Right ventricle myocardium superior (tissue), 1 donor: Measurements from ENCODE around the gene NRXN3. TPM values are rescaled to one million over a fixed set of nuclear protein-coding genes. Genes with fewer than 3 reads are reported as not detected.

Source experiments
- ATAC-seq: fragments of 200-7000 bp; cut with Tn5 transposase; one replicate; pipeline ENCODE4 v1.9.1; 2020; ENCODE audit warnings: mild to moderate bottlenecking; ENCODE audit not compliant: poor library complexity
- DNase-seq: peaks from one replicate; pipeline ENCODE4 v3.0.0-alpha.2; 2020
- intact Hi-C: fragments of 100-400 bp; cut with DNase I; formaldehyde crosslinking; loops from one replicate; pipeline ENCODE4 v1.11.2; 2022
- long read RNA-seq: library from polyadenylated mRNA; unstranded; transcript quantifications from one replicate; pipeline ENCODE4 v2.0.0, GENCODE V29; 2021
- total RNA-seq: library from RNA; stranded (reverse); fragmentation: NEBNext Ultra II Directional; extraction: Animal tissue kit (Norgen Biotek cat#: 25700); gene quantifications from one replicate; pipeline ENCODE4 v1.2.1, GENCODE V29; 2021
- donor health status: DM: no; HTN: yes; CAD: no; lungs with severe emphysema.

Gene NRXN3
- total RNA-seq = 1.3 TPM
- long read RNA-seq = 0 reads

DNA sequence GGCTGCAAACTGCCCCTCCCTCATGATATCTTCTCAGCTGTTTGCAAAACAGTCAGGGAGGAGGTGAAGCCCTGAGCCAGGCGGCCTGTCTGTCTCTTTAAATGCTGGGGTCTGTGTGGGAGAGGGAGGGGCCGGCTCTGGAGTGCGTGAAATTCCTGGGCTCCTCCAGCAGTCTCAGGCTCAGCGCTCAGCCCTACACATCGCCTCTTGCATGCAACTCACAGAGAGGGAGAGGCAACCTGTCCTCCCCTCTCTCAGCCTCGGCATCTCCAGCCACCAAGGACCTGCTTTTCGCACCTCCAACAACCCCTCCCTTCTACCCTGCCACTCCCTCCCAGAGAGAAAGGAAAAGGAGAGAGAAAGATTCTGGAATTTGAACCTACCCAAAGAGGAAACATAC is at the start of gene NRXN3:
Gene NRXN3, plus strand, starts transcription at position 171 of the 400 bp plus-strand sequence. CDS start 72,721 bp downstream, outside the sequence.
- DNase-seq (no peak), ATAC-seq (no peak)
- intact Hi-C loops = no loop called here

DNA sequence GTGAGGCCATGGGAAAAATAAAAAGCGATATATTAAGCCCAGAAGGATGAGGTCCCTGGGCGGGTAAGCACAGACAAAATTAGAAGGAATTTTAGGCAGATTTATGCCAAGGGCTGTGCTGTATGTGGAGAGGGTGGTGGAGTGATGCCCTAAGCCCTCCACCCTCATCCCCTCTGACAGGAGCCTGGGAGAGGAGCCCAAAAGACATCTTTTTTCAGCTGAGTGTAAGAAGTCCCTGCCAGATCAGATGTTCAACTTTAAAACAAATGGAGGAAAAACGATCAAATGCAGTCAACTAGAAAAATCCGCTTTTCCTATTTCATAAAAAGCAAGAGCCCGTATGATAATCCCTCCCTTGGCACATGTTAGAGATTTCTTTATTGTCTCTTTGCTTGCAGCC is 47.7 kb upstream of the NRXN3 start:
- intact Hi-C loops = no loop called here
- ATAC-seq (no peak), DNase-seq (no peak)

DNA sequence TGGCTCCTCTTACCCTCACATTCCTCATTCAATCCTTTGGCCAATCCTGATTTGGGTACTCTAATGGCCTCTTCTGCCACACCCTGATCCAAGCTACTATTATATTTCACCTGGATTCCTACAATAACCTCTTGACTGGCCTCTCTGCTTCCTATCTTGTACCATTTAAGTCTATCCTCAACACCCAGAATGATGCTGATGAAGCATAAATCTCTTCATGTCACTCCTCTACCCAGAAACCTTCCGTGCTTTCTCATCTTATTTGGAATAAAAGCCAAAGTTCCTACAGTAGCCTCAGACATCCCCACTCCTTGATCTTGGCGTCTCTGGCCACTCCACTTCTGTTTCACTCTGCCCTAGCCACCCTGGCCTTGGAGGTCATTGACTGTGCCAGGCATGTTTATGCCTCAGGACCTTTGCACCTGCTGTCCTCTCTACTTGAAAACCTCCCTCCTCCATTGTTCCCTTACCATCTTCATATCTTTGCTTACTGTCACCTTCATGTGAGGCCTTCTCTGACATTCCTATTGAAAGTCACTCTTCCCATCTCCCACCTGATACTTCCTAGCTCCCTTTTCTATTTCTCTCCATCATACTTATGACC is 46.4 kb upstream of the NRXN3 start:
- no peak for DNase-seq
- intact Hi-C loops = no loop called here
- no peak for ATAC-seq

DNA sequence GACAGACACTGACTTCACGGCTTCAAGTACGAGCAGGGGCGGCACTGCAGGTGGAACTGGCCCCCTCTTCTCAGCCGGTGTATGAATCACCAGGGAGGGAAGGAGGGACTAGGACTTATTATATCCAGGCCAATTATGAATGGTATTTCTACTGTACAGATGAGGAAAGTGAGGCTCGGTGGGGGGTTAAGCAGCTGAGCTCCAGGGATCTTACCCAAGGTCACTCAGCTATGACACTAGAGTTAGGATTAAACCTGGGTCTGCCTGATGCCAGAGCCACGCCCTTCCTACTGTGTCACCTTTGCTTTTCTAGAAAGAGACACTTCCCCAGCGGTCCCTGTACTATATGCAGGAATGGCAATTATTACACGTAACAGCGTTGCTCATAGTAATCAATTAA is 42.2 kb upstream of the NRXN3 start:
- intact Hi-C loops = no loop called here
- ATAC-seq (no peak), DNase-seq (no peak)

DNA sequence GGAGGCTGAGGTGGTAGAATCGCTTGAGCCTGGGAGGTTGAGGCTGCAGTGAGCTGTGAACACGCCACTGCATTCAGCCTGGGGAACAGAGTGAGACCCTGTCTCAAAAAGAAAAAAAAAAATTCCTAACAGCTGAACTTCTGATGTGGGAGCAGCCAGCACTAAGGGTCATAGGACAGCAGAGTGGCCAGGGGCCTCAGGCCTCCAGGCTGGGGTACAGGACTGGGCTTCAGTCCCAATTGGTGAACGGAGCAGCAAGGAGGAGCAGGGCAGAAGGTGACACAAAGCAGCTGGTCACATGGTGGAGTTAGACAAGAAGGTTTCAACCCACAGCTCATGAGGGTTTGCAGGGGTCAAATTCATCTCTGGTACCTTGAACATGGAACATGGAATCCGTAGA is 40.8 kb upstream of the NRXN3 start:
- ATAC-seq (no peak), DNase-seq (no peak)
- intact Hi-C loops = no loop called here

DNA sequence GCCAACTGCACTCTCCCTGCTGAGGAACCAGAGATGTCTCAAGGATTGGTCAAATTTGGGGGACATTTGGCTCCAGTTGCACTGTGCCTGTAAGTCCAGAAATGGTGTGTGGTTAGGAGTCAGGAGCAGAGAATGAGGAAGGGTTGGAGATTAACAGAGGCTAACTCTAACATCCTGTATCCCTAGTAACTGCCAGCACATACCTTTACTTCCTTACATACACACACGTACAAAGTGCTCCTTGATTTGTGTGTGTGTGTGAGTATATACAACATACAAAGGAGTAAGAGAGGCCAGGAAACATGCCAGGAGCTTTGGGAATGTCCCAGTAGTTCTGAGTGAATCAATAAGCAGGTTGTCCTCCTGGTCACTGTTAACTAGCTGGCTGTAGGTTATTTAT is 39.8 kb upstream of the NRXN3 start:
- intact Hi-C loops = no loop called here
- no peak for DNase-seq
- no peak for ATAC-seq

DNA sequence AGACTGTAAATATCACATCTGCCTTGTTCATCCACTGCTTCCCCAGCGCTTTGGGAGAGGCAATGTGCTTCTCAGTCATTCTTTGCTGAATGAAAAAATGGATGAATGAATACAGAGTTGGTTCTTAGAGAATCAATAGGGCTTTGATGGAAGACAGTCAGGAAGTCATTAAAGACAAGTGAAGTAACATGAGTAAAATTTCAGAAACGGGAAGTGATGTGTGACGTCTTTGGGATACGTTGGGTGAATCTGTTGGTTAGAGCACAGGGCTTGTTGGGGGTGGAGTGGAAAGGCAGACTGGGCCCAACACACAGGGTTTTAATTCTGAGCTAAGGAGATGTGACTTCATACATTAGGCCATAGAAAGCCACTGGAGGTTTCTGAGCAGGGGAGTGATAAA is 39.0 kb upstream of the NRXN3 start:
- intact Hi-C loops = no loop called here
- ATAC-seq (no peak), DNase-seq (no peak)

DNA sequence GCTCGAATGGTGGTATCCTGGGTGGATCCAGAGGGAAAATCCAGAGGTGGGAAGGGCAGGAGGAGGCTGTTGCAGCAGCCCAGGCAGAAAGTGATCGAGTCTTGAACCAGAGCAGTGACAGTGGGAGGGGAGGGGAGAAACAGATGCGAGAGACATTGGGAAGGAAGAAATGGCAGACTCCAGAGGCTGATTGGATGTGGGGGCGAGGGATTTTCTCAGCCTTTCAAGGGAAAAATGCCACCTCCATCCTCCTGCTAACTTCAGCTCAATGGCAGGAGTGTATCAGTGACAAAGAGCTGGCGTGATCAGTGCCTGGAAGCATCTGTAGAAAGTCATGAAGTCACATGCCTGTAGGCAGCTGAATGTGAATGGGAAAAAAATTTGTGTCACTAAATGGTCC is 38.6 kb upstream of the NRXN3 start:
- ATAC-seq (no peak), DNase-seq (no peak)
- intact Hi-C loops = no loop called here

DNA sequence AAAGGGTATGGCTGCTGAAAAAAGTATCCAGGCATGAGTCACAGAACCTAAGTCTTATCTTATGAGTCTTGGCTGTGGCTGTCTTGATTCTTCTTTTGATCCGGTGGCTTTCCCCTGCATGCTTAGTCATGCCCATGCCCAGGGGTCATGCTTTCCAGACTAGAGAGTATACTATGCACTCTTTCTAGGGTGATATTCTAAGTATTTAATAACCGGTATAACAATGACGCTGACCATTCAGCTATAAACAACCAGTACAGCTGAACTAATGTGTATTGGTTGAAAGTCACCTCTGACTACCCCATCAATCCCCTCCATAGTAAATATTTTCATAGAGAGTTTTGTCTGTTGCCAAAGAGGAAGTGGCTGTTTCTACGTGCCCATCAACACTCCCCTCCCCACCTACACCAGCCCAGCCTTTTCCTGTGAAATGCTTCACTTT is 34.7 kb upstream of the NRXN3 start:
- no peak for DNase-seq

DNA sequence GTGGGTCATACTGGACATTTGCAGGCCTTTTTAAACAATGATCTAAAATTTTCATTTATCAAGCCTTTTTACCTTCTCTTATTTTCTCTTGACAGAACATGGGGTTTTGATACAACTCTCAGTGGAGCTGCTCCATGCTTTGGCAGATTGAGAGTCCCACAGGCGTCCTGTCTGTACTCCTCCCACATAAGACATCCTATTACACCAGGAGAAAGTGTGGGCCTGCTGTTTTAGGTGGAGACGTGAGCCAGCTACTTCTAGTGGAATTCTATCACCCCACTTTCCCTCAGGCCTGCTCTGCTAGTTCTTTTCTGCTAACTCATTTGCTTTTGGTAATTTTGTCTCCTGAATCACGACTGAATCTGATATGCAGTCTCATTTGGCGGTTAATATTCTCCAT is 33.5 kb upstream of the NRXN3 start:
- DNase-seq = no peak
- intact Hi-C loops = no loop called here
- ATAC-seq = no peak

More for the DNA sequence above, 34.7 kb upstream of the NRXN3 start:
- no peak for ATAC-seq
- intact Hi-C loops = no loop called here

DNA sequence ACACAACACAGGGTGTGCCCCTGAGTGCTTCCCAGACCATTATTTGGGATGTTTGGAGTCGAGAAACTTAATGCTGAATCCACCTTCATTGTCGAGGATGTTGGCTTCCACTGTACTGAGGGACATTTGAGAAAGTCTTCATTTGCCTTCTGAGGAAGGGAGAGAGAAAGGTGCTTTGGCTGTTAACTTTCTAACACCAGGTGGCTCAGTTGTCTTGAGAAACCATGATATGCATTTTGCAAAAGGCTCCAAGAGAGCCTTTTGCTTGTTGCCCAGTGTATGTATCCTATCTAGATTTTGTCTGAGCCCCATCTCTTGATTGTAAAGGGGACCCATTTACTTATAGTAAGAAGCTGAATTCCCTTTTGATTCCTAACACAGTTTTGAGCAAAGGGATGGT is 28.6 kb upstream of the NRXN3 start:
- DNase-seq (no peak), ATAC-seq (no peak)
- intact Hi-C loops = no loop called here

DNA sequence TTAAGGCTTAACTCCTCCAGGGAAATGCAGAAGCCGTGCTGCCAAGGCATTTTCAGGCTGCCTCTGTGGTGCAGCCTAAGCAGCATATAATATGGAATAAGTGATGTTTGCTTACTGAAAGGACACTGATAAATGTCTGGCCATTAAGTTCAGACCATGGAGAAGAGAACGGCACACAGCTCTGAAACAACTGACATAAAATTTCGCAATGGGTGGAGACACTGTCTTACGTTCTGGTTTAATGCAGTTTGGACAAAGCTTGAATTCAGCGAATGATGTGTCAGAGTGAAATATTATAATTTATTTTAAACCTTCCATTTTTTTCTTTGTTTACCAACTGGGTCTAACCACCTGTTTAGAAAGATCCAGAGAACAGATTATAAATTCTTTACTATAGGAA is 27.2 kb upstream of the NRXN3 start:
- DNase-seq (no peak), ATAC-seq (no peak)
- intact Hi-C loops = no loop called here

DNA sequence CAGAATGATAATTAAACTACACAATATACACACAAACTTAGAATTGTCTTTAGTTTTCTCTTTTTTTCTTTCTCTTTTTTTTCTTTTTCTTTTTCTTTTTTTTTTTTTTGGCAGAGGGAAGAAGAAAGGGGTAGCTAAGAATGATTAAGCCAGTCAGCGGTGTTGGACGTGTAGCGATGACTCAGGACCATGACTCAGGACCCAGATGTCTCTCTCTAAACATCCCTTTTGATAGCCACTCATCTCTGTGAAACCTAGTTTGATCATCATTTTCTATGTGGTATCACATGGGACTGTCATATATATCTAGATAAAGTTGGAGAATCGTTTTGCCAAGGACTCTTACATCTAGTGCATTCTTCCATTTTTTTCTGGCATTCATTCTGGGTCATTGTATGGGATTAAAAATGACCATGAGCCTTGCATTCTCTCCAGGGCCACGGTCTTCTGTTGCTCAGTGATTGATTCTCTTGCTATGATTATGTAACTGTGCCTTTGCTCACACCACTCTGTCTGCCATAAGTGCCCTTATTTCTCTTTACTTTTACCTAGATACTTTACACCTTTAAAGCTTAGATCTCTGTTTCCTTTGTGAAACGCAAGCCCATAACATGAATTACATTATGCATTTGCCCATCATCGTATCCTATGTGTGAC is 26.6 kb upstream of the NRXN3 start:
- DNase-seq (no peak), ATAC-seq (no peak)
- intact Hi-C loops = no loop called here

DNA sequence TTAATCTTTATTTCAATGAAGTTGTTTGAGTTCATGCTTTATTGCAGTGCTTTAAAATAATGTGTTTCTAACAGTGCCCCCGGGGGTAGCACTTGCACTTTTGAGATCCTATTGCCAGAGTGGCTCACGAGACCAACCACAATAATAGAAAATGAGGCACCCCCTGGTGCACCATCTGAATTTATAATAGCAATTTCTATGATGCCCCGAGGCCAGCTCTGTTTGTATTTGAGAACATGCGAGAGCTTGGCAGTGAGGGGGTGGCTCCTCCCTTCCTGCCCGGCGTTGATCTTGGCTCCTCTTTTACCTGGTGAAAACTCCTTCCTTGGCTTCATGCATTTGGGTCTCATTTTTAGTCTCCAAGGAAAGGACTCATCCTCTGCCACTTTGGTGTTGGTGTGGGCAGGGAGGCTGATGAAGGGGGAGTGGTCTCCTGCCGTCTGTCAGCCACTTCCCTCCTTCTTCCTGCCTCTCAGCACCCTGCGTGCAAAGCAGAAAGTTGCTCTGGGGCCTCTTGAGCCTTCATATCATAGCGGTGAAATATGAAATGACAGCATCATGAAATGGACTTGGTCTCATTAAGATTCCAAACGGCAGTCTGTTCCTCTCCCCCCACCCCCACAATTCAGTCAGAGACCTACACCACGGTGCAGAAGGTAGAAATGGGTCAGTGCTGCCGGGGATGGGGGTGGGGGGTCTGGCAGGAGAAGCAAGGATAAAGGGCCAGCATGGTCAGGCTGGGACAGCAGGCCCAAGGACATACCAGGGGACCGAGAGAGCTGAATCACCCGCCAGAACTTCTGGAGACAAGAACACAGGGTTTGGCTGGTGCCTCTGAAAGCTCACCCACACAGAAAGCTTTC is 17.7 kb upstream of the NRXN3 start:
- intact Hi-C loops = no loop called here
- DNase-seq (no peak), ATAC-seq (no peak)

DNA sequence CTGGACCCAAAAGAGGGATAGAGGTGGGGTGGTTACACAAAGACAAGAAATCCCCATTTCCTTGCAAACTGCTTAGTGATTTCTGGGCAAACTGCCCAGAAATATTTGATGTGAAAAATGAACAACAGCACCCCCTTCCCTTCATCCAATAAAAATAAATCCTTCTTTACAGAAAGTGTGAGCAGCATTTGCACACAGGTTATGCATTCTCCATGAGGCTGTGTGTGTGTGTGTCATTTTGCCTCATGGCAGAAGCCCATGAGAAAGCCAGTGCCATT is 17.2 kb upstream of the NRXN3 start:
- ATAC-seq (no peak), DNase-seq (no peak)
- intact Hi-C loops = no loop called here

DNA sequence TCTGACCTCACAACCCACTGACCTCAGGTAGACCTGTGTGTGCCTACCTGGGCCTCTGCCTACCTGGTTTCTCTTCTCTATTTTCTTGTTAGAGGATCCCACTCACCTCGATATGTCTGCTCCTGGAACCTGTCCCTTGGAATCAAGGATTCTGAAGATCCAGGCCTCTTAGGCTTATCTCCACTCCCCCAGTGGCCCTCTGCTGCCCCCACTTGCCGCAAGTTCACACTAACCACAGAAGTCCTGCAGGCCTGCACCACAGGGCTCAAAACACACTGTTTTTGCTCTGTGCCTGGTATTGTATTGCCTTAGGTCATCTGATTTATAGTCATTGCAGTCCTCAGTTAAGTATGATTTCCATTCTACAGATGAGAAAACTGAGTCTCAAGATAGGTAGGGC is 15.3 kb upstream of the NRXN3 start:
- intact Hi-C loops = no loop called here
- ATAC-seq (no peak), DNase-seq (no peak)

DNA sequence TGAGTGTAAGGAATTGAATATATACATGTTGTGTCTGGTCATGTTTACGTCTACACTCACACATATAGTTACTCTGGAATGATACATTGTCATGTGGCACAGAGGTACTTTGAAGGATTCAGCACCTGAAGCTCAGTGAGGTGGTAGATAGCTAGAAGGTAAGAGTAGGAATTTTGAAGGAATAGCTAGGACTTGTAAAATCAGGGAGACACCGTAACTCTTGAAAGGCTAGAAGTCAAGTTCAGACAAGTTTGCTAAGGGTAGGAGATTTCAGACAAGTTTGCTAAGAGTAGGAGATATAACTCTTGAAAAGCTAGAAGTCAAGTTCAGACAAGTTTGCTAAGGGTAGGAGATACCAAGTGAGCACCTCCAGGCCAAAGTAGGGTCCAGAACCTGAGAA is 14.0 kb upstream of the NRXN3 start:
- intact Hi-C loops = no loop called here
- ATAC-seq = no peak
- no peak for DNase-seq

DNA sequence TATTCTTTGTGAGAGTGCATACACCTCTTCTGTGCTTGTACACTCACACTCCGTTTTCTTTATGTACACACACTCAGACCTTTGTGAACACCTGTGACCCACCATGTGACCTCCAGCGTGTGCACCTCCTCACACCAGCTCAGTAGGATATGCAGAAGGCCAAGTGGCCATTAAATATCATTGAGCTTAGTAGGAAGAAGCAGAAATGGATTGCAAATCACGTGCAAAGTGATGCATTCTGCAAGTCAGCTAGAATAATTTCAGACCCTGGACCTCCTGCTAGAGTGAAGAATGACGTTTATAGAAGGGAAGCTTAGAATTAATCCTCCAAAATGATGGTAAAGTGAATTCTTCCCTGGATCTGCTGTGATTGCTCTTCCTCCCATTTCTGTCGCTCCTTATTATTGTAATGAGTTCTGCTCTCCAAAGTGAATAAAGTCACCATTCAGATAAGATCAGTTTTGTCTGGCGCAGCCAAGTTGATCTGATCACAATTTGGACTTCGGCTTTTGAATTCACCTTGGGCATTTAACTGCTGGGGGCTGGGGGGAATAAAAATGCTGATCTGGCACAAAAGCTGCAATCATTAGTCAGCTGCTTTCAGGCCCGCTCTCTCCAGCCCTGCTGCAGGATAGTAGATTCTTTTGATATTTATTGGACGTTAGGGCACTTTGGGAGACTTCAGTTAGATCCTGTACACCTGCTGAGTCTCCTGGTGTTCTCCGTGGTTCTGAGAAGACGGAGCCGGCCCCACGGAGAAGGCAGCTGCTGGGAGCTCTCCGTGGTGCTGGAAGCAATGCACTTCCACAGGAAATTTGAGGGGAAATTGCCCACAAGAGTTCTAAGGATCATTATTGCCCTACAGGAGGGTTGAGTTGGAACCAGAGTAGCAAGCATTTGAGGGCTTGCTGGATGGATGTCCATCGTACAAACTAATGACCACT is 12.4 kb upstream of the NRXN3 start:
- intact Hi-C loops = no loop called here
- no peak for DNase-seq
- ATAC-seq = no peak

DNA sequence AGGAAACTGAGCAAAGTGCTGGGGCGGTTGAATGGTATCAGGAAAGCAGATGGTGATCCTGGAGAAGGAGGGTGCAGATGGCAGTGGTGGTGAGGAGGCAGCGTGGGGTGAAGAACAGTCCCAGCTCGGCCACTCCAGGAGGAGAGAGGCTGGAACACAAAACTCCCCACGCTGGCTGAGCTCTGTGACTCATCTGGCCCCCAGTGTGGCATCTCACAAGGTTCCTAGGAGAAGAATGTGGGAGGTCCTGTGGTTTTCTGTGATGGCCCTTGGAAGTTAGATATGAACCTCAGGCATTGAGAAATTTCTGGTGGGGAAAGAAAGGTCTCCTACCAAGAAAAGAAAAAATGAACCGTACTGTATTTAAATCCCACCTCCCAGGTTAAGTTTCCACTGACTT is 8.0 kb upstream of the NRXN3 start:
- intact Hi-C loops = no loop called here
- no peak for ATAC-seq

More for the DNA sequence above, 8.0 kb upstream of the NRXN3 start:
- no peak for DNase-seq
